Right lobe of liver (tissue), 6 donors: ENCODE results near the gene TMEM91. TPM values are rescaled to one million over a fixed set of nuclear protein-coding genes. Genes with fewer than 3 reads are reported as not detected.

Source experiments
- ATAC-seq, 4 donors: fragments of 200-7000 bp; cut with Tn5 transposase; one replicate each; pipeline ENCODE4 v1.9.1; 2020; ENCODE audit warnings: mild to moderate bottlenecking in 4 of 4, moderate library complexity in 4 of 4
- DNase-seq, 3 donors: peaks; one replicate each; pipeline ENCODE4 v3.0.0-alpha.2; 2020
- H3K27ac ChIP-seq, 3 donors: fragments of 200-600 bp; one replicate each; pipeline ENCODE4 v1.8.0; 2022
- H3K27me3 ChIP-seq, 2 donors: fragments of 200-600 bp; one replicate each; pipeline ENCODE4 v1.8.0; 2022
- H3K36me3 ChIP-seq, 4 donors: fragments of 200-600 bp; sonication (generic) in 1 of 4; one replicate each; pipeline versions ENCODE4 v1.5.1 to v1.8.0; 2017 to 2022; ENCODE audit warnings: control low read depth in 1 of 4
- H3K4me1 ChIP-seq, 4 donors: fragments of 200-600 bp; sonication (generic) in 1 of 4; one replicate each; pipeline versions ENCODE4 v1.5.1 to v1.8.0; 2017 to 2022; ENCODE audit warnings: control low read depth in 1 of 4
- H3K4me3 ChIP-seq, 3 donors: fragments of 200-600 bp; one replicate each; pipeline ENCODE4 v1.8.0; 2022
- H3K9me3 ChIP-seq, 4 donors: fragments of 200-600 bp; sonication (generic) in 1 of 4; one replicate each; pipeline versions ENCODE4 v1.5.1 to v1.8.0; 2017 to 2022; ENCODE audit warnings: control low read depth in 1 of 4
- POLR2A ChIP-seq: fragments of 450-650 bp; IDR thresholded peaks from one replicate; pipeline ENCODE4 v1.6.1; 2017; ENCODE audit warnings: antibody characterized with exemption, mild to moderate bottlenecking
- WGBS: methylation state at CpG from one replicate; pipeline ENCODE4 v1.1.6; 2018; ENCODE audit warnings: low coverage, low lambda C conversion rate; ENCODE audit not compliant: insufficient coverage; ENCODE audit errors: missing lambda C conversion rate; 5-methylcytosine and 5-hydroxymethylcytosine counted together
- intact Hi-C, 2 donors: fragments of 100-400 bp; cut with DNase I; formaldehyde crosslinking; loops; one replicate each; pipeline versions ENCODE4 v1.11.2 to v1.14.1; 2022
- total RNA-seq, 6 experiments: library from RNA; depleted of rRNA in 2 of 6; stranded (reverse); fragments of >200 nt in 2 of 6; fragmentation: NEBNext Ultra II Directional in 3 of 6; extraction: Animal tissue kit (Norgen Biotek cat#: 25700) in 3 of 6; gene quantifications; one replicate each; pipeline versions ENCODE4 v1.1.0 to v1.2.4, GENCODE V29; 2016 to 2023
- TF ChIP-seq, protein P1 (sequence below), 4 donors: fragments of 200-600 bp in 3 of 4; fragments of 450-650 bp in 1 of 4; IDR thresholded peaks; one replicate each; pipeline versions ENCODE4 v1.5.1 to v1.8.0; 2016 to 2022; ENCODE audit warnings: antibody characterized with exemption in 4 of 4, mild to moderate bottlenecking in 2 of 4
- donor health status: DM: no; HTN: yes; CAD: no.
- donor health status: DM: no; HTN: no; CAD: no.
- donor health status: DM: no; HTN: no; CAD: no.
- donor health status: DM: no; HTN: yes; CAD: no.
- donor health status: DM: no; HTN: yes; CAD: no.

The TMEM91 gene
- total RNA-seq, 6 experiments from 2014 or later: 1.8 to 4.1 (median 3.0) TPM

DNA sequence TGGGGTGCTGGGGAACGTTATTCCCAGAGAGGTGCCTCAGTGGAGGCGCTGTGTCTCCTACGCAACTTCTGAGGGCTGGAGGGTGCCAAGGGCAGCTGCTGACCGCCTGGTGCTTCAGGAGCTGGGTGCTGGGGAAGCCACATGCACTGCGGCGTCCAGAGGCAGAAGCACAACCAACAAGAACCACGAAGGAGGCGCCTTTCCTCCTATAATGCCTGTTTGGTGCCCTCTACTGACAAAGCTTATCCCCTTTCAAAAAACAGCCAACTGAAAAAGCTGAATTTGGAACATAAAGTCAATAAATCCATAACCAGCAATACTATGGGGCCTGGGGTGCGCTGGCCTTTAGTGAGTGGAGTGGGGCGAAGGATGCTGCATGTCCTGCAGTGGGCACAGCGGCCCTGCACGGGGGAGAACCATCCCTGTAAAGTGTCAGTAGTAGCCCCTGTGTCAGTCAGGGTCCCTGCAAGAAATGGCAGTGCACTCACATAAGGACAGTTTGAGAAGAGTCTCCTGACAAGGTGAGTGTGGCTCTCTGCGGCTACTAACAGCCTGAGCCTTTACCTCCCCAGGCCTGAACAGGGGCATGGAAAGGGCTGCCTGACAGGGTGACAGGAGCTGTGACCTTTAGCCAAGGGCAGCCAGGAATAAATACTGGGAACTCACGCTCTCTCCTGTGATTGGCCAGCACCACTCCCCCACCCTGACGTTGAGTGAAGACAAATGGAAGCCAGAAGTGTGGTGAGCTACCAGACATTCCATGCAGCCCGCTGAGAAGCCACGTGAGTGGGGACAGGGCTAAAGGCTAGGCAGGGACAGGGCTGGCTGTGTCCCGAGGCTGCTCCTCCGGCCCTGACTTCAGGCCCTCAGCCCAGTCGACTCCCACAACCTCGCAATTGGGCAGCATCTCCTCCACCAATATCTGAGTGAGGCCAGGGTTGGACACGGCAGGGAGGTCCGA, 55.4 kb downstream of the TMEM91 start:
- intact Hi-C loops: no loop called here
- TF ChIP-seq POLR2A: peak; percentile 23
- TF ChIP-seq, protein P1, sequence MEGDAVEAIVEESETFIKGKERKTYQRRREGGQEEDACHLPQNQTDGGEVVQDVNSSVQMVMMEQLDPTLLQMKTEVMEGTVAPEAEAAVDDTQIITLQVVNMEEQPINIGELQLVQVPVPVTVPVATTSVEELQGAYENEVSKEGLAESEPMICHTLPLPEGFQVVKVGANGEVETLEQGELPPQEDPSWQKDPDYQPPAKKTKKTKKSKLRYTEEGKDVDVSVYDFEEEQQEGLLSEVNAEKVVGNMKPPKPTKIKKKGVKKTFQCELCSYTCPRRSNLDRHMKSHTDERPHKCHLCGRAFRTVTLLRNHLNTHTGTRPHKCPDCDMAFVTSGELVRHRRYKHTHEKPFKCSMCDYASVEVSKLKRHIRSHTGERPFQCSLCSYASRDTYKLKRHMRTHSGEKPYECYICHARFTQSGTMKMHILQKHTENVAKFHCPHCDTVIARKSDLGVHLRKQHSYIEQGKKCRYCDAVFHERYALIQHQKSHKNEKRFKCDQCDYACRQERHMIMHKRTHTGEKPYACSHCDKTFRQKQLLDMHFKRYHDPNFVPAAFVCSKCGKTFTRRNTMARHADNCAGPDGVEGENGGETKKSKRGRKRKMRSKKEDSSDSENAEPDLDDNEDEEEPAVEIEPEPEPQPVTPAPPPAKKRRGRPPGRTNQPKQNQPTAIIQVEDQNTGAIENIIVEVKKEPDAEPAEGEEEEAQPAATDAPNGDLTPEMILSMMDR (IDR thresholded peaks at IDR 0.05): peak; percentile 35 to 56 (median 48)
- Histone ChIP-seq H3K27ac (peak overlapping the region; percentile 33 to 69 (median 60)), H3K27me3 (no peaks in the 10 kb centered on the region), H3K36me3 (no peaks in the 10 kb centered on the region), H3K4me1 (peaks cover 0 to 15% (median 5%) of the 10 kb centered on the region in 4 donors), H3K9me3 (no peaks in the 10 kb centered on the region), H3K4me3 (no peak overlapping the region)
- ATAC-seq (peak; percentile 81 to 87 (median 84)), DNase-seq (peak; percentile 71 to 89 (median 81))
- WGBS: 45% methylated on average over 16 of the region's 23 CpGs

GRCh38 chr19:41433171-41433570, 56.8 kb downstream of the TMEM91 start:
- Histone ChIP-seq H3K4me1 (peaks cover 0 to 15% (median 5%) of the 10 kb centered on the region in 4 donors), H3K27me3 (no peaks in the 10 kb centered on the region), H3K27ac (no peak overlapping the region), H3K36me3 (no peaks in the 10 kb centered on the region), H3K9me3 (no peaks in the 10 kb centered on the region), H3K4me3 (no peak overlapping the region)
- no peak for TF ChIP-seq POLR2A
- TF ChIP-seq, protein P1 (IDR thresholded peaks at IDR 0.05): no peak
- peak in 1 of 3 donors; percentile 16 for DNase-seq
- WGBS: no CpG with 5 or more reads among the region's 18 CpGs
- ATAC-seq: no peak
- intact Hi-C loops: no loop called here

Other genes with a start within 250 kb of the TMEM91 start
- gene CYP2S1, start 183.3 kb upstream of the TMEM91 start, total RNA-seq: 1 to 10 TPM in 3 of 6 experiments, under 1 TPM in 3; 0.54 to 1.9 (median 0.99) TPM
- gene AXL, start 157.3 kb upstream of the TMEM91 start, total RNA-seq: 10 to 100 TPM in 3 of 6 experiments, 1 to 10 TPM in 3; 5.7 to 20.3 (median 10.2) TPM
- 10 to 100 TPM; 53.5 to 70.0 (median 61.8) TPM for gene HNRNPUL1, start 112.2 kb upstream of the TMEM91 start, total RNA-seq
- gene CCDC97, start 66.4 kb upstream of the TMEM91 start, total RNA-seq: 1 to 10 TPM; 4.6 to 7.2 (median 6.9) TPM
- 10 to 100 TPM in 2 of 6 experiments, 1 to 10 TPM in 4; 4.9 to 19.1 (median 8.5) TPM for gene TGFB1, start 22.6 kb upstream of the TMEM91 start, total RNA-seq
- 1 to 10 TPM; 1.7 to 4.4 (median 2.6) TPM for gene B9D2, start 12.4 kb upstream of the TMEM91 start, total RNA-seq
- 10 to 100 TPM in 5 of 6 experiments, 1 to 10 TPM in 1; 6.1 to 26.6 (median 14.1) TPM for gene EXOSC5, start 20.8 kb downstream of the TMEM91 start, total RNA-seq
- 10 to 100 TPM; 32.1 to 68.7 (median 48.9) TPM for gene BCKDHA, start 21.3 kb downstream of the TMEM91 start, total RNA-seq
- 1 to 10 TPM in 1 of 6 experiments, under 1 TPM in 5; 0.50 to 1.2 (median 0.63) TPM for gene B3GNT8, start 50.8 kb downstream of the TMEM91 start, total RNA-seq
- gene DMAC2, start 63.4 kb downstream of the TMEM91 start, total RNA-seq: 10 to 100 TPM; 18.9 to 30.5 (median 22.5) TPM
- gene ERICH4, start 66.6 kb downstream of the TMEM91 start, total RNA-seq: not detected
- gene CEACAM21, start 199.6 kb downstream of the TMEM91 start, total RNA-seq: 1 to 10 TPM in 3 of 6 experiments, under 1 TPM in 2, not detected in 1; 0.49 to 1.4 (median 1.2) TPM